Progenitor cell of endocrine pancreas (in vitro differentiated cells): Measurements from ENCODE around the gene TRPC4AP. TPM values are rescaled to one million over a fixed set of nuclear protein-coding genes. Genes with fewer than 3 reads are reported as not detected.

ENCODE experiments used
- DNase-seq: peaks from one replicate; pipeline ENCODE4 v3.0.0; 2021; ENCODE audit warnings: low spot score; ENCODE audit not compliant: unreplicated experiment
- H3K27ac Mint-ChIP-seq: 2 replicates; pipeline ENCODE4 v1.8.0; 2021; ENCODE audit warnings: mild to moderate bottlenecking, moderate library complexity, mixed read lengths
- H3K27me3 Mint-ChIP-seq: 2 replicates; pipeline ENCODE4 v1.8.0; 2021; ENCODE audit warnings: mixed read lengths
- H3K36me3 Mint-ChIP-seq: 2 replicates; pipeline ENCODE4 v1.8.0; 2022; ENCODE audit warnings: mixed read lengths; ENCODE audit not compliant: insufficient read depth
- H3K4me1 Mint-ChIP-seq: 2 replicates; pipeline ENCODE4 v1.8.0; 2021; ENCODE audit warnings: low read depth, mixed read lengths
- H3K4me3 Mint-ChIP-seq: 2 replicates; pipeline ENCODE4 v1.8.0; 2021; ENCODE audit warnings: low read depth, mild to moderate bottlenecking, moderate library complexity, mixed read lengths
- H3K9me3 Mint-ChIP-seq: 2 replicates; pipeline ENCODE4 v1.8.0; 2021; ENCODE audit warnings: low read depth, mixed read lengths
- long read RNA-seq: library from polyadenylated mRNA; unstranded; transcript quantifications from one replicate; pipeline ENCODE4 v2.0.0, GENCODE V29; 2020
- total RNA-seq: library from RNA; stranded (reverse); gene quantifications from 2 replicates; pipeline ENCODE4 v1.2.1, GENCODE V29; 2021
- TF ChIP-seq, protein P1 (sequence below): fragments of 200-600 bp; sonication (generic); IDR thresholded peaks from one replicate; pipeline ENCODE4 v1.5.0; 2021; ENCODE audit warnings: antibody characterized with exemption, mild to moderate bottlenecking; ENCODE audit not compliant: unreplicated experiment

The TRPC4AP gene, protein sequence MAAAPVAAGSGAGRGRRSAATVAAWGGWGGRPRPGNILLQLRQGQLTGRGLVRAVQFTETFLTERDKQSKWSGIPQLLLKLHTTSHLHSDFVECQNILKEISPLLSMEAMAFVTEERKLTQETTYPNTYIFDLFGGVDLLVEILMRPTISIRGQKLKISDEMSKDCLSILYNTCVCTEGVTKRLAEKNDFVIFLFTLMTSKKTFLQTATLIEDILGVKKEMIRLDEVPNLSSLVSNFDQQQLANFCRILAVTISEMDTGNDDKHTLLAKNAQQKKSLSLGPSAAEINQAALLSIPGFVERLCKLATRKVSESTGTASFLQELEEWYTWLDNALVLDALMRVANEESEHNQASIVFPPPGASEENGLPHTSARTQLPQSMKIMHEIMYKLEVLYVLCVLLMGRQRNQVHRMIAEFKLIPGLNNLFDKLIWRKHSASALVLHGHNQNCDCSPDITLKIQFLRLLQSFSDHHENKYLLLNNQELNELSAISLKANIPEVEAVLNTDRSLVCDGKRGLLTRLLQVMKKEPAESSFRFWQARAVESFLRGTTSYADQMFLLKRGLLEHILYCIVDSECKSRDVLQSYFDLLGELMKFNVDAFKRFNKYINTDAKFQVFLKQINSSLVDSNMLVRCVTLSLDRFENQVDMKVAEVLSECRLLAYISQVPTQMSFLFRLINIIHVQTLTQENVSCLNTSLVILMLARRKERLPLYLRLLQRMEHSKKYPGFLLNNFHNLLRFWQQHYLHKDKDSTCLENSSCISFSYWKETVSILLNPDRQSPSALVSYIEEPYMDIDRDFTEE
- 122 and 123 TPM in 2 replicates for total RNA-seq
- long read RNA-seq, transcript TRPC4AP-201 (19 exons, 3,226 nt) = major isoform, 26 of 80 reads
- long read RNA-seq, transcript TRPC4AP-202 (19 exons, 3,138 nt) = minor isoform, 7 of 80 reads
- long read RNA-seq, partial matches to known transcripts = 35 of 80 reads
- long read RNA-seq, other reads (novel, unspliced or antisense) = 12 of 80 reads

DNA sequence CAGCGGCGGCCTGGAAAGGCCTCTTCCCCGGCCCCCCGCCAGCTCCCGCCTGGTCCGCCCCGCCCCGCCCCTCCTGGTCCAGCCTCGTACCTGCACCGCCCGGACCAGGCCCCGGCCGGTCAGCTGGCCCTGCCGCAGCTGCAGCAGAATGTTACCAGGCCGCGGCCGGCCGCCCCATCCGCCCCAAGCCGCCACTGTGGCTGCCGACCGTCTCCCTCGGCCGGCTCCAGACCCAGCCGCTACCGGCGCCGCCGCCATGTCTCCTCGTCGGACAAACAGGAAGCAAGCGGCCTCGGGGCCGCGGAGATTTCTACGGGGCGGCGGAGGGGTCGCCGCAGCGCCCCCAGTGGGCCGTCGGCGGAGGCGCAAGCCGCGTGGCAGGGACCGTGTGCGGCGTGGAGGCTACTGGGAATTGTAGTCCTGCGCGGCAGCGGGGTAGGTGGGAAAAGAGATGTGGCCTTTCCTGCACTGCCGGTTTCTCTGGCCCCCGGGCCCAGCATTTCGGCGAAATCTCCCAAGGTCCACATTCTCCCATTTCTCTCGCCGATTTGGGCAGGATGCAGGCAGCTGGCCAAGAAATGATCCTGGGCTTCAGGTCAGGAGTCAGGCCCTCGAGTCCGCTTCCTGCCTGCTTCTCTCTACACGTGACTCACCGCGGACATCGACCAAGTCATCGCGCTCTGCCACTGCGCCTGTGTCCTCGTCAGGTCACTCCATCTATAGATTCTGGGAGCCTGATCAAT is at the start of gene TRPC4AP:
Gene TRPC4AP, minus strand, starts transcription at position 284 of the 743 bp plus-strand sequence. Its CDS starts 26 bp downstream, at position 258.
- Mint-ChIP-seq H3K36me3 (peaks cover 3% of the 10 kb centered on the region), H3K9me3 (no peaks in the 10 kb centered on the region), H3K4me3 (peak within 1 kb of the TSS; percentile 79), H3K4me1 (peaks cover 25% of the 10 kb centered on the region), H3K27ac (peak within 1 kb of the TSS; percentile 94), H3K27me3 (no peaks in the 10 kb centered on the region)
- DNase-seq = peak; percentile 92
- TF ChIP-seq, protein P1, sequence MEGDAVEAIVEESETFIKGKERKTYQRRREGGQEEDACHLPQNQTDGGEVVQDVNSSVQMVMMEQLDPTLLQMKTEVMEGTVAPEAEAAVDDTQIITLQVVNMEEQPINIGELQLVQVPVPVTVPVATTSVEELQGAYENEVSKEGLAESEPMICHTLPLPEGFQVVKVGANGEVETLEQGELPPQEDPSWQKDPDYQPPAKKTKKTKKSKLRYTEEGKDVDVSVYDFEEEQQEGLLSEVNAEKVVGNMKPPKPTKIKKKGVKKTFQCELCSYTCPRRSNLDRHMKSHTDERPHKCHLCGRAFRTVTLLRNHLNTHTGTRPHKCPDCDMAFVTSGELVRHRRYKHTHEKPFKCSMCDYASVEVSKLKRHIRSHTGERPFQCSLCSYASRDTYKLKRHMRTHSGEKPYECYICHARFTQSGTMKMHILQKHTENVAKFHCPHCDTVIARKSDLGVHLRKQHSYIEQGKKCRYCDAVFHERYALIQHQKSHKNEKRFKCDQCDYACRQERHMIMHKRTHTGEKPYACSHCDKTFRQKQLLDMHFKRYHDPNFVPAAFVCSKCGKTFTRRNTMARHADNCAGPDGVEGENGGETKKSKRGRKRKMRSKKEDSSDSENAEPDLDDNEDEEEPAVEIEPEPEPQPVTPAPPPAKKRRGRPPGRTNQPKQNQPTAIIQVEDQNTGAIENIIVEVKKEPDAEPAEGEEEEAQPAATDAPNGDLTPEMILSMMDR = peak; percentile 100

DNA sequence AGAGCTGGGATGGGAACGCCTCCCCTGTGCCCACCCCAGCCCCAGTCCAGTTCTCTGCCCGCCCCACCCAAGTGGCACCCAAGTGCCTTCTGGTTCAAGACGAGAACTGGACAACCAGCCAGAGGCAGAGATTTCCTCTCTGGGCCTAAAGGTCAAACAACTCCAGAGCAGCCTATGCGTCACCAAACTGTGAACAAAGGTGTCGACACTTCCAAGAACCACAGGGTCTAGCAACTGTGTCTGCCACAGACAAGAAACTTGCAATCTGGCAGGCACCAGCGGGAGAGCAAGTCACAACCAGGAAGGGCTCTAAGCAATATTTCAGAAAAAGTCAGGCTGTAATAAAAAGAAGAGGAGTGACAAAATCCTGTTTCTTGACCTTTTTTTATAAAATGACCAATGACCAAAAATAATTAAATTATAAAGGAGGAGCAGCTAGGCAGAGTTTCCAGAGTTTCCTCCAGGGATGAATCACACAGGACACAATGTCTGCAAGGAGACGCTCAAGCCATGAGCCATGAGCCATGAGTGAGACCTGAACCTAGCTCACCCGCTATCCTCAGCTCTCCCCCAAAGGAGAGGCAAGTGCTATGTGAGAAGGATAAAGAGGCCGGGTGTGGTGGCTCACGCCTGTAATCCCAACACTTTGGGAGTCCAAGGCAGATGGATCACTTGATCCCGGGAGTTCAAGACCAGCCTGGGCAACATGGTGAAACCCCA is 43.4 kb upstream of the TRPC4AP start:
- H3K4me1 Mint-ChIP-seq = no peaks in the 10 kb centered on the region
- H3K27me3 Mint-ChIP-seq = no peaks in the 10 kb centered on the region
- H3K36me3 Mint-ChIP-seq = peaks cover 40% of the 10 kb centered on the region
- no peak overlapping the region for H3K4me3 Mint-ChIP-seq
- TF ChIP-seq, protein P1 = no peak
- no peak for DNase-seq
- peak overlapping the region; percentile 57 for H3K27ac Mint-ChIP-seq
- H3K9me3 Mint-ChIP-seq = no peaks in the 10 kb centered on the region

DNA sequence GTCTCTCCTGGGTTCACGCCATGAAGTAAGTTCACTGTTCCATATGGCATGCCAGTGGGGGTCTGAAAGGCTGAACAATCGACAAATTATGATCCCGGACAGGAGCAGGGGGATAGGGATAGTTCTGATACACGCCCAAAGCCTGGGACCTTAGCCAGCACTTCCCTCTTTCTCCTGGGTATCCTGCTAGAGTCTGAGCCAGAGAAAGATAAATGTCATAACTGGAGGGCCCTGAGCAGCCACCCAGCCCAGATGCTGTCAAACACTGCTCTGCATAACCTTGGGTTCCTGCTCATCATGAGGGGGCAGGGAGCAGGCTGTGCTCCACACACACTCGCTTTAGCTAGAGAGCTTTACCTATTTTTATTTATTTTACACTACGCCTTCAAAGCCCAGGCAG is 42.3 kb upstream of the TRPC4AP start:
- DNase-seq = no peak
- H3K27me3 Mint-ChIP-seq = no peaks in the 10 kb centered on the region

DNA sequence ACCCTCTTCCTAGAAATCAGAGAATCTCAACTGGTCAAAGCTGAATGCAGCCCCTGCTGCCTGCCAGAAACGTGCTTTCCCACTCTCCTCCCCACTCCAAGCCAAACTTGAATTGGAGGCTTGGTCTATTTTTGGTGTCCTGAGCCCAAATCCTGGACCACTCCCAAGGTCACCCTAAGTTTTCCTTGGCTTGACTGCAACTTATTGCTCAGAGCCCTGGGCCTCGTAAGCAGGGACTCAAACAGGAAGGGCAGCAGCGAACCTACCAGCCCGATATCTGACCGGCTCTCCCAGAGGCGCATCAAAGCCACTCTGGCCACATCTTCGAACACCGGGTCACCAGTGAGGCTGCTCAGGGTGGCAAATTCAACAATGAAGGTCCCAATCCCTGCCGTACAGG is 41.9 kb upstream of the TRPC4AP start:
- peaks cover 37% of the 10 kb centered on the region for H3K36me3 Mint-ChIP-seq

More for the DNA sequence above, 42.3 kb upstream of the TRPC4AP start:
- Mint-ChIP-seq H3K4me1 (no peaks in the 10 kb centered on the region), H3K9me3 (no peaks in the 10 kb centered on the region), H3K36me3 (peaks cover 38% of the 10 kb centered on the region), H3K4me3 (no peak overlapping the region), H3K27ac (no peak overlapping the region)
- TF ChIP-seq, protein P1 = no peak

More for the DNA sequence above, 41.9 kb upstream of the TRPC4AP start:
- Mint-ChIP-seq H3K27me3 (no peaks in the 10 kb centered on the region), H3K9me3 (no peaks in the 10 kb centered on the region), H3K4me3 (no peak overlapping the region), H3K27ac (no peak overlapping the region), H3K4me1 (no peaks in the 10 kb centered on the region)
- TF ChIP-seq, protein P1 = no peak
- DNase-seq = no peak
